H9 (cell line): ENCODE data around the gene PRR3. TPM values are rescaled to one million over a fixed set of nuclear protein-coding genes. Genes with fewer than 3 reads are reported as not detected.

Experiments used
- DNase-seq: peaks from one replicate; pipeline ENCODE4 v3.0.0-alpha.2; 2017
- H2AFZ ChIP-seq: one replicate; pipeline ENCODE4 v1.6.1; 2013; ENCODE audit warnings: mild to moderate bottlenecking, low read length, control low read depth, moderate library complexity
- H2AK5ac ChIP-seq: 2 replicates; pipeline ENCODE4 v1.6.1; 2013; ENCODE audit warnings: low read length, control low read depth, mixed read lengths; ENCODE audit not compliant: insufficient read length
- H2BK120ac ChIP-seq: one replicate; pipeline ENCODE4 v1.6.1; 2013; ENCODE audit warnings: low read depth, mild to moderate bottlenecking, low read length, control low read depth, inconsistent platforms; ENCODE audit not compliant: poor library complexity, severe bottlenecking
- H2BK12ac ChIP-seq: 2 replicates; pipeline ENCODE4 v1.6.1; 2013; ENCODE audit warnings: low read length, control low read depth, mixed read lengths, low read depth; ENCODE audit not compliant: insufficient read length
- H2BK15ac ChIP-seq: 2 replicates; pipeline ENCODE4 v1.6.1; 2013; ENCODE audit warnings: low read depth, low read length, control low read depth
- H2BK20ac ChIP-seq: one replicate; pipeline ENCODE4 v1.6.1; 2013; ENCODE audit warnings: low read depth, mild to moderate bottlenecking, low read length, control low read depth, inconsistent platforms; ENCODE audit not compliant: poor library complexity, severe bottlenecking
- H2BK5ac ChIP-seq: 2 replicates; pipeline ENCODE4 v1.6.1; 2013; ENCODE audit warnings: low read length, control low read depth, mixed read lengths; ENCODE audit not compliant: insufficient read length
- H3K14ac ChIP-seq: 2 replicates; pipeline ENCODE4 v1.6.1; 2013; ENCODE audit warnings: low read length, control low read depth; ENCODE audit not compliant: insufficient read depth
- H3K18ac ChIP-seq: 2 replicates; pipeline ENCODE4 v1.6.1; 2013; ENCODE audit warnings: low read depth, mild to moderate bottlenecking, mixed read lengths, low read length, control low read depth; ENCODE audit not compliant: insufficient read length
- H3K23ac ChIP-seq: 2 replicates; pipeline ENCODE4 v1.6.1; 2013; ENCODE audit warnings: low read length, control low read depth, mixed read lengths, low read depth; ENCODE audit not compliant: insufficient read length
- H3K23me2 ChIP-seq: 2 replicates; pipeline ENCODE4 v1.6.1; 2013; ENCODE audit warnings: low read depth, mild to moderate bottlenecking, mixed read lengths, low read length, control low read depth; ENCODE audit not compliant: insufficient read length, poor library complexity, severe bottlenecking
- H3K27ac ChIP-seq: 2 replicates; pipeline ENCODE4 v1.5.1; 2013; ENCODE audit warnings: low read length, control low read depth, mixed read lengths, low read depth; ENCODE audit not compliant: insufficient read length
- H3K27me3 ChIP-seq: 2 replicates; pipeline ENCODE4 v1.6.1; 2013; ENCODE audit warnings: low read length, control low read depth, inconsistent platforms; ENCODE audit not compliant: insufficient read depth
- H3K4ac ChIP-seq: 2 replicates; pipeline ENCODE4 v1.6.1; 2013; ENCODE audit warnings: low read depth, mild to moderate bottlenecking, control low read depth, inconsistent platforms, low read length, moderate library complexity
- H3K4me1 ChIP-seq: 2 replicates; pipeline ENCODE4 v1.6.1; 2013; ENCODE audit warnings: low read length, control low read depth, inconsistent platforms; ENCODE audit not compliant: insufficient read depth
- H3K4me2 ChIP-seq: 2 replicates; pipeline ENCODE4 v1.6.1; 2013; ENCODE audit warnings: low read length, control low read depth, mixed read lengths; ENCODE audit not compliant: insufficient read length, insufficient read depth
- H3K56ac ChIP-seq: 2 replicates; pipeline ENCODE4 v1.6.1; 2013; ENCODE audit warnings: low read depth, mild to moderate bottlenecking, mixed read lengths, low read length, control low read depth; ENCODE audit not compliant: insufficient read length
- H3K79me1 ChIP-seq: 2 replicates; pipeline ENCODE4 v1.6.1; 2013; ENCODE audit warnings: low read depth, mild to moderate bottlenecking, moderate library complexity, low read length, control low read depth, inconsistent platforms; ENCODE audit not compliant: insufficient read depth, poor library complexity, severe bottlenecking
- H3K79me2 ChIP-seq: 2 replicates; pipeline ENCODE4 v1.6.1; 2013; ENCODE audit warnings: low read length, control low read depth, inconsistent platforms; ENCODE audit not compliant: insufficient read depth
- H3K9ac ChIP-seq: 2 replicates; pipeline ENCODE4 v1.6.1; 2013; ENCODE audit warnings: low read length, control low read depth, mixed read lengths; ENCODE audit not compliant: insufficient read length; ENCODE audit errors: extremely low read depth
- H3K9me3 ChIP-seq: one replicate; pipeline ENCODE4 v1.6.1; 2013; ENCODE audit warnings: low read depth, low read length, inconsistent platforms; ENCODE audit not compliant: control insufficient read depth
- H3T11ph ChIP-seq: one replicate; pipeline ENCODE4 v1.6.1; 2013; ENCODE audit warnings: mild to moderate bottlenecking, low read length, control low read depth, inconsistent platforms
- H4K20me1 ChIP-seq: one replicate; pipeline ENCODE4 v1.6.1; 2013; ENCODE audit not compliant: control insufficient read depth, insufficient read length, insufficient read depth
- H4K5ac ChIP-seq: 2 replicates; pipeline ENCODE4 v1.6.1; 2013; ENCODE audit warnings: low read depth, mild to moderate bottlenecking, mixed read lengths, low read length, control low read depth; ENCODE audit not compliant: insufficient read length
- H4K8ac ChIP-seq: replicated peaks from 2 replicates; pipeline ENCODE4 v1.6.1; 2013; ENCODE audit warnings: low read length, control low read depth, mixed read lengths, low read depth; ENCODE audit not compliant: insufficient read length
- H4K91ac ChIP-seq: 2 replicates; pipeline ENCODE4 v1.6.1; 2013; ENCODE audit warnings: low read depth, mild to moderate bottlenecking, moderate library complexity, mixed read lengths, low read length, control low read depth; ENCODE audit not compliant: insufficient read length
- H3K27ac Mint-ChIP-seq, 3 experiments: 2 replicates in 2 of 3; 3 replicates in 1 of 3; pipeline ENCODE4 v1.8.0; 2020 to 2021; ENCODE audit warnings: mixed read lengths in 3 of 3, mild to moderate bottlenecking in 1 of 3, moderate library complexity in 1 of 3
- H3K27me3 Mint-ChIP-seq: 2 replicates; pipeline ENCODE4 v1.8.0; 2021; ENCODE audit warnings: low read depth, mild to moderate bottlenecking, moderate library complexity, mixed read lengths
- H3K36me3 Mint-ChIP-seq, 3 experiments: 2 replicates in 2 of 3; 3 replicates in 1 of 3; pipeline ENCODE4 v1.8.0; 2020 to 2021; ENCODE audit warnings: low read depth in 3 of 3, mixed read lengths in 3 of 3; ENCODE audit not compliant: insufficient read depth in 1 of 3
- H3K4me1 Mint-ChIP-seq, 2 experiments: 2 replicates each; pipeline ENCODE4 v1.8.0; 2020; ENCODE audit warnings: mixed read lengths in 2 of 2
- H3K4me3 Mint-ChIP-seq, 2 experiments: 2 replicates in 1 of 2; 3 replicates in 1 of 2; pipeline ENCODE4 v1.8.0; 2020 to 2021; ENCODE audit warnings: mild to moderate bottlenecking in 2 of 2, mixed read lengths in 2 of 2, moderate library complexity in 1 of 2
- H3K9me3 Mint-ChIP-seq, 2 experiments: 2 replicates in 1 of 2; 3 replicates in 1 of 2; pipeline ENCODE4 v1.8.0; 2020; ENCODE audit warnings: mild to moderate bottlenecking in 2 of 2, mixed read lengths in 2 of 2, moderate library complexity in 1 of 2
- CTCF ChIP-seq: fragments of 200-600 bp; sonication (generic); conservative IDR thresholded peaks from 3 replicates; pipeline ENCODE4 v1.8.0; 2021; ENCODE audit warnings: antibody characterized with exemption, mild to moderate bottlenecking
- WGBS: extraction: QIAGEN DNeasy Blood & Tissue Kit; methylation state at CpG from one replicate; pipeline ENCODE4 v1.1.7; 2013; ENCODE audit warnings: missing lambda C conversion rate, low lambda C conversion rate, mixed read lengths; ENCODE audit not compliant: insufficient read length; ENCODE audit errors: extremely low coverage; 5-methylcytosine and 5-hydroxymethylcytosine counted together
- total RNA-seq: library from RNA; stranded (reverse); gene quantifications from 2 replicates; pipeline ENCODE4 v1.2.1, GENCODE V29; 2021

The PRR3 gene
- total RNA-seq, 1 experiment from 2014 or later: 17.0 TPM

- Histone ChIP-seq H2BK120ac (no peak overlapping the region), H3K27ac (no peak overlapping the region), H3K18ac (no peak overlapping the region), H4K5ac (no peak overlapping the region), H2BK5ac (no peak overlapping the region), H3K23me2 (peaks cover 6% of the 10 kb centered on the region), H3K9ac (no peak overlapping the region), H3T11ph (no peak overlapping the region), H3K4me2 (no peak overlapping the region), H3K27me3 (no peaks in the 10 kb centered on the region), H2BK15ac (no peak overlapping the region), H3K4me1 (no peaks in the 10 kb centered on the region), H3K79me1 (peaks cover 17% of the 10 kb centered on the region), H2BK12ac (no peak overlapping the region), H3K14ac (no peak overlapping the region), H3K4ac (no peak overlapping the region), H3K23ac (no peak overlapping the region), H3K9me3 (no peaks in the 10 kb centered on the region), H2AFZ (no peak overlapping the region), H4K8ac (no peak overlapping the region), H4K20me1 (no peaks in the 10 kb centered on the region), H3K56ac (no peak overlapping the region), H2BK20ac (no peak overlapping the region), H4K91ac (no peak overlapping the region), H2AK5ac (no peak overlapping the region), H3K79me2 (peaks cover 28% of the 10 kb centered on the region; the same call in 1 of the 2 replicates)
- Mint-ChIP-seq H3K4me3 (peak overlapping the region; percentile 22 to 99; a peak in 4 of 5 replicates), H3K4me1 (peaks cover 26 to 28% of the 10 kb centered on the region in 2 experiments), H3K27me3 (peaks cover 10% of the 10 kb centered on the region), H3K9me3 (no peaks in the 10 kb centered on the region; a peak in 2 of 5 replicates), H3K36me3 (peaks cover 18 to 26% (median 23%) of the 10 kb centered on the region in 3 experiments), H3K27ac (peak overlapping the region in 2 of 3 experiments; percentile 11 to 35; a peak in 3 of 7 replicates)
- no CpG with 5 or more reads among the region's 4 CpGs for WGBS
- no peak for DNase-seq
- no peak for TF ChIP-seq CTCF
These were observed 16.0 kb downstream of the PRR3 start for GRCh38 chr6:30573113-30573512.
